PC-3 (cell line): ENCODE data around the gene ATP10B.

ENCODE experiments used
- CTCF ChIP-seq: fragments of 300-600 bp; sonication (generic); conservative IDR thresholded peaks from 2 replicates; pipeline ENCODE4 v1.5.1; 2017; ENCODE audit warnings: antibody characterized with exemption, low read depth, mild to moderate bottlenecking, low read length
- EZH2 ChIP-seq: fragments of 300-600 bp; sonication (generic); IDR thresholded peaks from one replicate; pipeline ENCODE4 v1.6.1; 2017; ENCODE audit warnings: antibody characterized with exemption, mild to moderate bottlenecking, low read length; ENCODE audit not compliant: unreplicated experiment
- EZH2phosphoT487 ChIP-seq: fragments of 300-600 bp; sonication (generic); IDR thresholded peaks from 2 replicates; pipeline ENCODE4 v1.6.1; 2018; ENCODE audit warnings: mild to moderate bottlenecking, antibody characterized with exemption, low read length, borderline replicate concordance

GRCh38 chr5:160744268-160745101 lies 107.5 kb downstream of the ATP10B start:
- TF ChIP-seq CTCF (no peak), EZH2phosphoT487 (no peak), EZH2 (no peak)
